ENCODE data around the gene ACY1.
A peak's percentile ranks its signal among the peaks of the same experiment; 100 is the strongest.

Gene ACY1

GRCh38 chr3:51982838-51983577, at the start of gene ACY1:
Gene ACY1, plus strand, starts transcription at chr3:51983535. Its CDS starts 530 bp downstream, at chr3:51984065.
- peak; percentile 50 for DNase-seq (ENCODE audit: low read depth)

- DNase-seq (ENCODE audit: low read depth) = no peak
Observed at GRCh38 chr3:51934139-51934850, 49.0 kb upstream of the ACY1 start.

GRCh38 chr3:51934991-51935885, 48.1 kb upstream of the ACY1 start:
- no peak for DNase-seq (ENCODE audit: low read depth)

- DNase-seq (ENCODE audit: low read depth) = no peak
Observed at GRCh38 chr3:51935886-51936755, 47.2 kb upstream of the ACY1 start.

- DNase-seq (ENCODE audit: low read depth) = no peak
Observed at GRCh38 chr3:51937014-51937413, 46.3 kb upstream of the ACY1 start.

- DNase-seq (ENCODE audit: low read depth) = no peak
Observed at GRCh38 chr3:51937611-51938450, 45.5 kb upstream of the ACY1 start.

GRCh38 chr3:51938780-51939425, 44.4 kb upstream of the ACY1 start:
- no peak for DNase-seq (ENCODE audit: low read depth)

- DNase-seq (ENCODE audit: low read depth) = no peak
Observed at GRCh38 chr3:51940648-51941462, 42.5 kb upstream of the ACY1 start.

- DNase-seq (ENCODE audit: low read depth) = no peak
Observed at GRCh38 chr3:51941463-51941797, 41.9 kb upstream of the ACY1 start.

GRCh38 chr3:51941798-51942602, 41.3 kb upstream of the ACY1 start, which contains the start of the genes PARP3 and RRP9:
Gene PARP3, plus strand, starts transcription at chr3:51942363. Its CDS starts 993 bp downstream, at chr3:51943356.
Gene RRP9, minus strand, starts transcription at chr3:51941904. Its CDS starts 37 bp downstream, at chr3:51941867.
- DNase-seq (ENCODE audit: low read depth) = peak; percentile 95

GRCh38 chr3:51942603-51943450, 40.5 kb upstream of the ACY1 start:
- no peak for DNase-seq (ENCODE audit: low read depth)

- DNase-seq (ENCODE audit: low read depth) = no peak
Observed at GRCh38 chr3:51943451-51944391, 39.6 kb upstream of the ACY1 start.

GRCh38 chr3:51944451-51945021, 38.8 kb upstream of the ACY1 start:
- no peak for DNase-seq (ENCODE audit: low read depth)

- DNase-seq (ENCODE audit: low read depth) = no peak
Observed at GRCh38 chr3:51945031-51945840, 38.1 kb upstream of the ACY1 start.
